Measurements from ENCODE around the gene ASIC4.

ASIC4 gene

DNA sequence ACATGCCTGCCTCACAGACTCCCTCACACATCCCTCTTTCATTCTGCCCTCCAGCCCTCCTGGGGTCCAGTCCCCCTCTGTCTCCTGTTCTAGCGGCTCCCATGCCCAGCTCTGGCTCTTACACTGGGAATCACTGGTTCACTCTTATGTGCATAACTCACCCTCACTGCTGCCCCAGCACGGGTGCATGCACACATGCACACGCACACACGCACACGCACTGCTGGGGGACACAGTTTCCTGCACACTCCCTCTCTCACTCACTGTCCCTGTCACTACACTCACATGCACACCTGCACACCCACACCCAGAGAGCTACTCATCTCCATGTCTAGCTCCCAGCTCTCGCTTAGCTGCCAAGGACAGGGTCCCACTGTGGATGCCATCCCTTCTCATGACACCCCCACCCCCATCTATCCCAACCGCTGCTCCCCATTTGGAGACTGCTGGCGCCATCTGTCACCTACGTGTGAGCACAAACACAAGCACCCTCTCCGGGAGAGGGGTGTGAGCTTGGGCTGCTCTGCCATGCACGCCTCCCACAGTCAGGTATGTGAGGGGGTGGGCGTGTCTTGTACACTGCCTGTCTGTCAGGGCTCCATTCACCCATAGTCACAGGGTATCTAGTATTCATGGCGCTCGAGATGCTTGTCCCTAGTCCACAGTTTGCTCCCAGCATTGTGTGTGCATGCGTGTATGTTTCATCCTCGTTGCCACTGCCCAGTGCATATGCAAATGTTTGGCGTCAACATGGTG, 1.8 kb downstream of the ASIC4 start:
- Histone ChIP-seq H3K9ac (ENCODE audit: low read depth, low read length, poor library complexity) (no peak overlapping the region), H3K14ac (ENCODE audit: low read length) (peak overlapping the region; percentile 6), H3K23ac (ENCODE audit: low read depth, low read length, poor library complexity) (peak overlapping the region; percentile 91), H3K18ac (ENCODE audit: low read length) (peak overlapping the region; percentile 24), H3K79me1 (ENCODE audit: low read depth, low read length) (no peaks in the 10 kb centered on the region), H2BK120ac (ENCODE audit: low read depth, low read length) (no peak overlapping the region), H3K4me2 (ENCODE audit: insufficient read depth, low read length, poor library complexity, severe bottlenecking) (no peak overlapping the region), H3K4ac (ENCODE audit: low read length) (no peak overlapping the region), H3K4me3 (ENCODE audit: low read length in 2 of 2) (no peak overlapping the region), H2AK5ac (ENCODE audit: low read depth, low read length) (peak overlapping the region; percentile 85), H3K9me3 (replicated peaks in 1 of 2; ENCODE audit: control insufficient read depth in 2 of 2, insufficient read depth in 1 of 2, low read depth in 1 of 2, low read length in 2 of 2) (peaks cover 0 to 2% of the 10 kb centered on the region in 2 donors), H3K27ac (replicated peaks; ENCODE audit: low read length) (no peak overlapping the region), H3K36me3 (replicated peaks in 1 of 2; ENCODE audit: control insufficient read depth in 2 of 2, insufficient read depth in 2 of 2, low read length in 2 of 2) (no peaks in the 10 kb centered on the region), H2BK15ac (ENCODE audit: low read length) (no peak overlapping the region), H4K8ac (ENCODE audit: low read depth, low read length) (no peak overlapping the region), H4K91ac (ENCODE audit: low read depth, low read length, poor library complexity) (no peak overlapping the region), H2BK12ac (ENCODE audit: low read length) (peak overlapping the region; percentile 82), H3K4me1 (ENCODE audit: control insufficient read depth in 2 of 2, insufficient read depth in 1 of 2, low read depth in 1 of 2, low read length in 2 of 2) (peaks cover 25 to 26% of the 10 kb centered on the region in 2 donors), H2BK5ac (ENCODE audit: low read length) (no peak overlapping the region), H2AFZ (ENCODE audit: low read length) (no peak overlapping the region), H3K27me3 (ENCODE audit: control insufficient read depth in 3 of 3, insufficient read depth in 3 of 3, low read depth in 1 of 3, low read length in 3 of 3) (peaks cover 0 to 91% (median 32%) of the 10 kb centered on the region in 3 experiments)
- DNase-seq (ENCODE audit: low spot score) = no peak
- WGBS, 2 donors (ENCODE audit: extremely low coverage in 2 of 2, insufficient read length in 2 of 2, insufficient replicate concordance in 1 of 2) = no CpG with 5 or more reads among the region's 17 CpGs

DNA sequence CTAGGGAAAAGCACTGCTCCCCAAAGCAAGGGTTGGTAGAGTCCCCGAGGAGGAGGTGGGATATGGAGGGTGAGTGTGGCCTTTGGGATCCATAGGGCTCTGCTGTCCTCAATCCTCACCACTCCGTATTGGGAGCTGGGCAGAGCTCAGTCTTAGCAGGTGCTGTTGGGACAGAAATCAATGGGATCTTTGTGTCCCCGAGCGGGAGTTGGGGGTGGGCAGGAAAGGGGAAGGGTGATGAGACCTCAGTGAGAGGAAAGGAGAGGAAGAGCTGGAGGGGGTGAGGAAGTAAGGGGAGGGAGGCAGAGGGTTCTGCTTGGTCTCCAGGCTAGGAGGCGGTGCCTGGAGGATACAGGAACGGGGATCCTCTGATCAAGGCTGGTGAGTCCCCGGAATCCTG, 2.6 kb downstream of the ASIC4 start:
- no CpG with 5 or more reads among the region's 7 CpGs for WGBS, 2 donors (ENCODE audit: extremely low coverage in 2 of 2, insufficient read length in 2 of 2, insufficient replicate concordance in 1 of 2)
- Histone ChIP-seq H3K23ac (ENCODE audit: low read depth, low read length, poor library complexity) (no peak overlapping the region), H2AK5ac (ENCODE audit: low read depth, low read length) (peak overlapping the region; percentile 30), H3K27ac (replicated peaks; ENCODE audit: low read length) (no peak overlapping the region), H3K36me3 (replicated peaks in 1 of 2; ENCODE audit: control insufficient read depth in 2 of 2, insufficient read depth in 2 of 2, low read length in 2 of 2) (no peaks in the 10 kb centered on the region), H3K79me1 (ENCODE audit: low read depth, low read length) (no peaks in the 10 kb centered on the region), H3K14ac (ENCODE audit: low read length) (no peak overlapping the region), H3K4ac (ENCODE audit: low read length) (no peak overlapping the region), H3K27me3 (ENCODE audit: control insufficient read depth in 3 of 3, insufficient read depth in 3 of 3, low read depth in 1 of 3, low read length in 3 of 3) (peaks cover 0 to 90% (median 35%) of the 10 kb centered on the region in 3 experiments), H4K8ac (ENCODE audit: low read depth, low read length) (no peak overlapping the region), H2AFZ (ENCODE audit: low read length) (no peak overlapping the region), H3K4me3 (ENCODE audit: low read length in 2 of 2) (no peak overlapping the region), H3K9me3 (replicated peaks in 1 of 2; ENCODE audit: control insufficient read depth in 2 of 2, insufficient read depth in 1 of 2, low read depth in 1 of 2, low read length in 2 of 2) (no peaks in the 10 kb centered on the region), H2BK120ac (ENCODE audit: low read depth, low read length) (no peak overlapping the region), H3K4me1 (ENCODE audit: control insufficient read depth in 2 of 2, insufficient read depth in 1 of 2, low read depth in 1 of 2, low read length in 2 of 2) (peaks cover 31% of the 10 kb centered on the region in 2 donors), H2BK15ac (ENCODE audit: low read length) (no peak overlapping the region), H3K18ac (ENCODE audit: low read length) (peak overlapping the region; percentile 8), H3K9ac (ENCODE audit: low read depth, low read length, poor library complexity) (no peak overlapping the region), H3K4me2 (ENCODE audit: insufficient read depth, low read length, poor library complexity, severe bottlenecking) (no peak overlapping the region), H2BK5ac (ENCODE audit: low read length) (no peak overlapping the region), H4K91ac (ENCODE audit: low read depth, low read length, poor library complexity) (no peak overlapping the region), H2BK12ac (ENCODE audit: low read length) (no peak overlapping the region)
- no peak for DNase-seq (ENCODE audit: low spot score)

DNA sequence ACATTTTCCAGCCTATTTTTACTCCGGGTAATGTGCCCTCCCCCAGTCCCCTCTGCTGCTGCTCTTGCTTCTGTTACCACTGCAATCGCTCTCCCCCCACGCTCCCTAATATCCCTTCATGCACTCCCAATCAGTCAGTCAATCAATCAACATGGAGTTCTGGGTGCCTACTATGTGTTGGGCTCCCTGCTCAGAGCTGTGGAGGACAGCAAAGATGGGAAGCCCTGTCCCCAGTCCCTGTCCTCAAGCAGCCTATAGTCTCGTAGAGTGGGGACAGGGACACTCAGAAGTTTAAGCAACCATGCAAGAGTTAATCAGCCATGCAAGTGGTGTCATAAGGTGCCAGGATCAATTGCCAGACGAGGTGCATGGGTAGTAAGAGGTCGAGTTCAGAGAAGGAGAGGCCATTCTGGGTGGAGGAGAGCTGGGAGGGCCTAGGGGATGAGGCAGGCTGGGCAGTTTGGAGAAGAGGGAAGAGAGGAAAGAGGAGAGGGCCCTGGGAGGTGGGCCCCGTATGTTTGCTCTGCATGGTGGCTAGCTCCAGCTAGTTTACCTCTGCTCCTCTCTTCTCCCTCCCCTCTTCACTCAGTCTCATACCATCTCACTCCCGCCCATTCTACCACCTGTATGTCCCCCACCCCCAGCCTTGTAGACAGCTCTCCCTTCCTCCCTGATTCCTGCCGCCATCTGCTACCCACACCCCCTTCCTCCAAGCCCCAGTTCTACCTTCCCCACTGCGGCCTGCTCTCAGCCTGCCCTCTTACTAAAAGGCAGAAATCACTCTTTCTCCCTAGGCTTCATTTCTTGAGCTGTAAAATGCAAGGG, 3.9 kb downstream of the ASIC4 start:
- no peak overlapping the region for H2BK15ac ChIP-seq (ENCODE audit: low read length)
- no peak overlapping the region for H2BK5ac ChIP-seq (ENCODE audit: low read length)
- H3K36me3 ChIP-seq (replicated peaks in 1 of 2; ENCODE audit: control insufficient read depth in 2 of 2, insufficient read depth in 2 of 2, low read length in 2 of 2) = no peaks in the 10 kb centered on the region
- peak overlapping the region; percentile 16 for H3K23ac ChIP-seq (ENCODE audit: low read depth, low read length, poor library complexity)
- no peak overlapping the region for H3K9ac ChIP-seq (ENCODE audit: low read depth, low read length, poor library complexity)
- no peak for DNase-seq (ENCODE audit: low spot score)
- H2BK120ac ChIP-seq (ENCODE audit: low read depth, low read length) = no peak overlapping the region
- H3K18ac ChIP-seq (ENCODE audit: low read length) = no peak overlapping the region
- no peaks in the 10 kb centered on the region for H3K79me1 ChIP-seq (ENCODE audit: low read depth, low read length)
- H3K9me3 ChIP-seq (replicated peaks in 1 of 2; ENCODE audit: control insufficient read depth in 2 of 2, insufficient read depth in 1 of 2, low read depth in 1 of 2, low read length in 2 of 2) = no peaks in the 10 kb centered on the region
- no peak overlapping the region for H2AK5ac ChIP-seq (ENCODE audit: low read depth, low read length)
- H2AFZ ChIP-seq (ENCODE audit: low read length) = no peak overlapping the region
- no peak overlapping the region for H3K4me2 ChIP-seq (ENCODE audit: insufficient read depth, low read length, poor library complexity, severe bottlenecking)
- peaks cover 28 to 30% of the 10 kb centered on the region in 2 donors for H3K4me1 ChIP-seq (ENCODE audit: control insufficient read depth in 2 of 2, insufficient read depth in 1 of 2, low read depth in 1 of 2, low read length in 2 of 2)
- H3K4ac ChIP-seq (ENCODE audit: low read length) = no peak overlapping the region
- H4K91ac ChIP-seq (ENCODE audit: low read depth, low read length, poor library complexity) = no peak overlapping the region
- no peak overlapping the region for H2BK12ac ChIP-seq (ENCODE audit: low read length)
- WGBS, 2 donors (ENCODE audit: extremely low coverage in 2 of 2, insufficient read length in 2 of 2, insufficient replicate concordance in 1 of 2) = no CpG with 5 or more reads among the region's 10 CpGs
- peaks cover under 1 to 81% (median 37%) of the 10 kb centered on the region in 3 experiments for H3K27me3 ChIP-seq (ENCODE audit: control insufficient read depth in 3 of 3, insufficient read depth in 3 of 3, low read depth in 1 of 3, low read length in 3 of 3)
- H4K8ac ChIP-seq (ENCODE audit: low read depth, low read length) = no peak overlapping the region
- no peak overlapping the region for H3K27ac ChIP-seq (replicated peaks; ENCODE audit: low read length)
- H3K14ac ChIP-seq (ENCODE audit: low read length) = no peak overlapping the region
- H3K4me3 ChIP-seq (ENCODE audit: low read length in 2 of 2) = no peak overlapping the region

DNA sequence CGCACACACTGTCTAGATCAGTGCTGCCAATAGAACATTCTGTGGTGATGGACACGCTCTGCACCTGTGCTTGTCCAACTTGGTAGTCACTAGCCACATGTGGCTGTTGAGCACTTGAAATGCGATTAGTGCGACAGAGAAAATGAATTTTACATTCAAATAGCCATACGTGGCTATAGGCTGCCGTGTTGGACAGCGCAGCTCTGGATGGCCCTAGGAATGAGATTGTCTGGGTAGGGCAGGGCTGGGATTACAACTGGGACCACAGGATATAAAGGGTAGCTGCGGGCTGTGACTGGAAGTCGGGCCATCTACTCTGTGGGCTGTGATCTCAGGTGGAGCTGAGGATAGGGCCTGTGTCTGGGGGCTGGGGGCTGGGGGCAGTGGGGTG, 5.2 kb downstream of the ASIC4 start:
- H3K79me1 ChIP-seq (ENCODE audit: low read depth, low read length) = no peaks in the 10 kb centered on the region
- no peak overlapping the region for H2AFZ ChIP-seq (ENCODE audit: low read length)
- no CpG with 5 or more reads among the region's 9 CpGs for WGBS, 2 donors (ENCODE audit: extremely low coverage in 2 of 2, insufficient read length in 2 of 2, insufficient replicate concordance in 1 of 2)
- H3K27me3 ChIP-seq (ENCODE audit: control insufficient read depth in 3 of 3, insufficient read depth in 3 of 3, low read depth in 1 of 3, low read length in 3 of 3) = peaks cover 4 to 81% (median 37%) of the 10 kb centered on the region in 3 experiments
- no peaks in the 10 kb centered on the region for H3K9me3 ChIP-seq (replicated peaks in 1 of 2; ENCODE audit: control insufficient read depth in 2 of 2, insufficient read depth in 1 of 2, low read depth in 1 of 2, low read length in 2 of 2)
- no peak overlapping the region for H3K4ac ChIP-seq (ENCODE audit: low read length)
- H3K4me3 ChIP-seq (ENCODE audit: low read length in 2 of 2) = no peak overlapping the region
- no peak overlapping the region for H2BK120ac ChIP-seq (ENCODE audit: low read depth, low read length)
- H2BK15ac ChIP-seq (ENCODE audit: low read length) = no peak overlapping the region
- H3K4me1 ChIP-seq (ENCODE audit: control insufficient read depth in 2 of 2, insufficient read depth in 1 of 2, low read depth in 1 of 2, low read length in 2 of 2) = peaks cover 22% of the 10 kb centered on the region in 2 donors
- no peak for DNase-seq (ENCODE audit: low spot score)
- no peak overlapping the region for H3K18ac ChIP-seq (ENCODE audit: low read length)
- no peak overlapping the region for H2AK5ac ChIP-seq (ENCODE audit: low read depth, low read length)
- peak overlapping the region; percentile 47 for H3K9ac ChIP-seq (ENCODE audit: low read depth, low read length, poor library complexity)
- no peak overlapping the region for H2BK5ac ChIP-seq (ENCODE audit: low read length)
- no peak overlapping the region for H3K27ac ChIP-seq (replicated peaks; ENCODE audit: low read length)
- no peak overlapping the region for H3K14ac ChIP-seq (ENCODE audit: low read length)
- H4K91ac ChIP-seq (ENCODE audit: low read depth, low read length, poor library complexity) = no peak overlapping the region
- no peaks in the 10 kb centered on the region for H3K36me3 ChIP-seq (replicated peaks in 1 of 2; ENCODE audit: control insufficient read depth in 2 of 2, insufficient read depth in 2 of 2, low read length in 2 of 2)
- H3K23ac ChIP-seq (ENCODE audit: low read depth, low read length, poor library complexity) = no peak overlapping the region
- no peak overlapping the region for H4K8ac ChIP-seq (ENCODE audit: low read depth, low read length)
- no peak overlapping the region for H3K4me2 ChIP-seq (ENCODE audit: insufficient read depth, low read length, poor library complexity, severe bottlenecking)
- no peak overlapping the region for H2BK12ac ChIP-seq (ENCODE audit: low read length)
